ENCODE data around the gene STPG4.
A peak's percentile ranks its signal among the peaks of the same experiment; 100 is the strongest.
"Not testable (repeated sequence)": the region's sequence is repeated elsewhere in the genome, so short reads cannot be mapped to it uniquely, and the experiment has no call there.

Gene STPG4

DNA sequence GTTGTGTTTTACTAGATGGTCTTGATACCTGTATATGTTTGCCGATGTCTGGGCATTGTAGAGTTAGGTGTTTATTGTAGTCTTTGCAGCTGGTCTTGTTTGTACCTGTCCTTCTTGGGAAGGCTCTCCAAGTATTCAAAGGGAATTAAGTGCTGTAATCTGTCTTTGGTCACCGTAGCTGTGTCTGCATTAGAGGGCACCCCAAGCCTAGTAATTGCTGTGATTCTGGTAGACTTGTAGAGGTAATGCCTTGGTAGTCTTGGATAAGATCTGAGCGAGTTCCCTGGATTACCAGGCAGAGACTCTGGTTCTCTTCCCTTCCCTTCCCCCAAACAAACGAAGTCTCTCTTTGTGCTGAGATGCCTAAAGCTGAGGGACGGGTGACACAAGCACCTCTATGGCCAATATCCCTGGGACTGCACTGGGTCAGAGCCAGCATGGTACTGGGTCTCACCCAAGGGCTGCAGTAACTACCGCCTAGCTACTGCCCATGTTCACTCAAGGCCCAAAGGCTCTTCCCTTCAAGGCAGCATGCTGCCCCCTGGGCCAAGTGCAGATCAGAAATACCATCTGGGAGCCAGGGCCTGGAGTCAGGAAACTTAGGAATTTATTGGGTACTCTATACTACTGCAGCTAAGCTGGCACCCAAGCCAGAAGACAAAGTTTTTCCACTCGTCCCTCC lies 27.1 kb downstream of the STPG4 start:
- TF ChIP-seq ESRRG (CRISPR knock-in tag; IDR thresholded peaks at IDR 0.05) = no peak
- TF ChIP-seq ZFP30 (CRISPR knock-in tag; IDR thresholded peaks at IDR 0.05) = no peak
- no peak for TF ChIP-seq ZNF565 (CRISPR knock-in tag; conservative IDR thresholded peaks at IDR 0.05; ENCODE audit: low read depth)
- no peak for TF ChIP-seq TOX (CRISPR knock-in tag; IDR thresholded peaks at IDR 0.05; ENCODE audit: borderline replicate concordance)
- TF ChIP-seq SNAI2 (CRISPR knock-in tag; IDR thresholded peaks at IDR 0.05) = no peak
- TF ChIP-seq CSRNP3 (CRISPR knock-in tag; IDR thresholded peaks at IDR 0.05) = no peak
- no peak for TF ChIP-seq BACH2 (CRISPR knock-in tag; IDR thresholded peaks at IDR 0.05; ENCODE audit: borderline replicate concordance)
- TF ChIP-seq ZFP3 (CRISPR knock-in tag; IDR thresholded peaks at IDR 0.05) = no peak
- TF ChIP-seq, protein P1, sequence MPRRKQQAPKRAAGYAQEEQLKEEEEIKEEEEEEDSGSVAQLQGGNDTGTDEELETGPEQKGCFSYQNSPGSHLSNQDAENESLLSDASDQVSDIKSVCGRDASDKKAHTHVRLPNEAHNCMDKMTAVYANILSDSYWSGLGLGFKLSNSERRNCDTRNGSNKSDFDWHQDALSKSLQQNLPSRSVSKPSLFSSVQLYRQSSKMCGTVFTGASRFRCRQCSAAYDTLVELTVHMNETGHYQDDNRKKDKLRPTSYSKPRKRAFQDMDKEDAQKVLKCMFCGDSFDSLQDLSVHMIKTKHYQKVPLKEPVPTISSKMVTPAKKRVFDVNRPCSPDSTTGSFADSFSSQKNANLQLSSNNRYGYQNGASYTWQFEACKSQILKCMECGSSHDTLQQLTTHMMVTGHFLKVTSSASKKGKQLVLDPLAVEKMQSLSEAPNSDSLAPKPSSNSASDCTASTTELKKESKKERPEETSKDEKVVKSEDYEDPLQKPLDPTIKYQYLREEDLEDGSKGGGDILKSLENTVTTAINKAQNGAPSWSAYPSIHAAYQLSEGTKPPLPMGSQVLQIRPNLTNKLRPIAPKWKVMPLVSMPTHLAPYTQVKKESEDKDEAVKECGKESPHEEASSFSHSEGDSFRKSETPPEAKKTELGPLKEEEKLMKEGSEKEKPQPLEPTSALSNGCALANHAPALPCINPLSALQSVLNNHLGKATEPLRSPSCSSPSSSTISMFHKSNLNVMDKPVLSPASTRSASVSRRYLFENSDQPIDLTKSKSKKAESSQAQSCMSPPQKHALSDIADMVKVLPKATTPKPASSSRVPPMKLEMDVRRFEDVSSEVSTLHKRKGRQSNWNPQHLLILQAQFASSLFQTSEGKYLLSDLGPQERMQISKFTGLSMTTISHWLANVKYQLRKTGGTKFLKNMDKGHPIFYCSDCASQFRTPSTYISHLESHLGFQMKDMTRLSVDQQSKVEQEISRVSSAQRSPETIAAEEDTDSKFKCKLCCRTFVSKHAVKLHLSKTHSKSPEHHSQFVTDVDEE (CRISPR knock-in tag; IDR thresholded peaks at IDR 0.05) = no peak
- no peak for TF ChIP-seq PPARA (CRISPR knock-in tag; IDR thresholded peaks at IDR 0.05; ENCODE audit: borderline replicate concordance)
- TF ChIP-seq RARB (CRISPR knock-in tag; IDR thresholded peaks at IDR 0.05) = no peak
- no peak for TF ChIP-seq ARNTL (CRISPR knock-in tag; IDR thresholded peaks at IDR 0.05; ENCODE audit: borderline replicate concordance, low read depth)
- no peak for TF ChIP-seq POU6F1 (CRISPR knock-in tag; IDR thresholded peaks at IDR 0.05; ENCODE audit: borderline replicate concordance, low read depth)
- TF ChIP-seq ISL1 (CRISPR knock-in tag; IDR thresholded peaks at IDR 0.05) = no peak
- TF ChIP-seq OSR1 (CRISPR knock-in tag; IDR thresholded peaks at IDR 0.05) = no peak
- no peak for TF ChIP-seq TCF4 (CRISPR knock-in tag; IDR thresholded peaks at IDR 0.05; ENCODE audit: borderline replicate concordance)
- no peak for TF ChIP-seq ZNF8 (CRISPR knock-in tag; IDR thresholded peaks at IDR 0.05)
- no peak for TF ChIP-seq ZNF70 (CRISPR knock-in tag; IDR thresholded peaks at IDR 0.05)
- no peak for ATAC-seq

DNA sequence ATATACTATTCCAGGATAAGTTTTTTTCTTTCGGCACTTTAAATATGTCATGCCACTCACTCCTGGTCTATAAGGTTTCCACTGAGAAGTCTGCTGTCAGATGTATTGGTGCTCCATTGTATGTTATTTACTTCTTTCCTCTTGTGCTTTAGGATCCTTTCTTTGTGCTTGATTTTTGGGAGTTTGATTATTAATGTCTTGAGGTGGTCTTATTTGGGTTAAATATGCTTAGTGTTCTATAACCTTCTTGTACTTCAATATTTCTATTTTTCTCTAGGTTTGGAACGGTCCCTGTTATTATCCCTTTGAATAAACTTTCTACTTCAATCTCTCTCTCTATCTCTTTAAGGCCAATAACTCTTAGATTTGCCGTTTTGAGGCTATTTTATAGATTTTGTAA lies 28.3 kb downstream of the STPG4 start:
- TF ChIP-seq PPARA (CRISPR knock-in tag; IDR thresholded peaks at IDR 0.05; ENCODE audit: borderline replicate concordance) (no peak), ZNF565 (CRISPR knock-in tag; conservative IDR thresholded peaks at IDR 0.05; ENCODE audit: low read depth) (no peak), PATZ1 (CRISPR knock-in tag; IDR thresholded peaks at IDR 0.05; ENCODE audit: borderline replicate concordance) (no peak), ARNTL (CRISPR knock-in tag; IDR thresholded peaks at IDR 0.05; ENCODE audit: borderline replicate concordance, low read depth) (no peak), SNAI2 (CRISPR knock-in tag; IDR thresholded peaks at IDR 0.05) (no peak), TCF4 (CRISPR knock-in tag; IDR thresholded peaks at IDR 0.05; ENCODE audit: borderline replicate concordance) (no peak)
- no peak for ATAC-seq

DNA sequence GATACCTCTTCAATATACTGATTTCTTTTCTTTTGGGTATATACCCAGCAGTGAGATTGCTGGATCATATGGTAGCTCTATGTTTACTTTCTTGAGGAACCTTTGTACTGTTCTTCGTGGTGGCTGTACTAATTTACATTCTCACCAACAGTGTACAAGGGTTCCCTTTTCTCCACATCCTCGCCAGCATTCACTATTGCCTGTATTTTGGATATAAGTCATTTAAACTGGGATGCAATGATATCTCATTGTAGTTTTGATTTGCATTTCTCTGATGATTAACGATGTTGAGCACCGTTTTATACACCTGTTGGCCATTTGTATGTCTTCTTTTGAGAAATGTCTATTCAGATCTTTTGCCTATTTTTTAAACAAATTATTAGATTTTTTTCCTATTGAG lies 30.4 kb downstream of the STPG4 start:
- not testable (repeated sequence) for ATAC-seq

DNA sequence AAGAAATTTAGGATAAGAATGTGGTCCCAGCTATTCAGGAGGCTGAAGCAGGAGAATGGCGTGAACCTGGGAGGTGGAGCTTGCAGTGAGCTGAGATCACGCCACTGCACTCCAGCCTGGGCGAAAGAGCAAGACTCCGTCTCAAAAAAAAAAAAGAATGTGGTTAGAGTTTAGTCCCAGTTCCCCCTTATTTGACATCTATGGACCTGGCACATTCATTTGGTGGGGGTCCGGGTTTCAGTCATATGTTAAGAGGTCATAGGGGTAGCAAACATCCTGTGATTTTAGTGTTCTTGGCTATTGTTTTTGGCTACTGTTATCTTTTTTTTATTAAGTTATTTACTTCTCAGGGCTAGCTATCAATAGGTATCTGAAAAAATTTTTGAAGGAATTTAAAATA lies 34.7 kb downstream of the STPG4 start:
- ATAC-seq = not testable (repeated sequence)

GRCh38 chr2:47119001-47119400 lies 36.1 kb downstream of the STPG4 start:
- ATAC-seq = peak; percentile 85
- TF ChIP-seq PATZ1 (CRISPR knock-in tag; IDR thresholded peaks at IDR 0.05; ENCODE audit: borderline replicate concordance) (no peak), ARNTL (CRISPR knock-in tag; IDR thresholded peaks at IDR 0.05; ENCODE audit: borderline replicate concordance, low read depth) (no peak), ZNF8 (CRISPR knock-in tag; IDR thresholded peaks at IDR 0.05) (no peak), POU6F1 (CRISPR knock-in tag; IDR thresholded peaks at IDR 0.05; ENCODE audit: borderline replicate concordance, low read depth) (no peak), CSDC2 (CRISPR knock-in tag; IDR thresholded peaks at IDR 0.05) (no peak), OSR1 (CRISPR knock-in tag; IDR thresholded peaks at IDR 0.05) (no peak), TCF4 (CRISPR knock-in tag; IDR thresholded peaks at IDR 0.05; ENCODE audit: borderline replicate concordance) (no peak), CSRNP3 (CRISPR knock-in tag; IDR thresholded peaks at IDR 0.05) (no peak), ESRRG (CRISPR knock-in tag; IDR thresholded peaks at IDR 0.05) (no peak), ISL1 (CRISPR knock-in tag; IDR thresholded peaks at IDR 0.05) (no peak)
